ENCODE measurements around the gene C10orf90. TPM values are rescaled to one million over a fixed set of nuclear protein-coding genes. Genes with fewer than 3 reads are reported as not detected.

Gene C10orf90
- total and polyA plus RNA-seq, 2 of the 8 experiments (the other 6 are each of a cell fraction or from before 2014, with no cell fraction given): 0.21 TPM; not detected in 1

DNA sequence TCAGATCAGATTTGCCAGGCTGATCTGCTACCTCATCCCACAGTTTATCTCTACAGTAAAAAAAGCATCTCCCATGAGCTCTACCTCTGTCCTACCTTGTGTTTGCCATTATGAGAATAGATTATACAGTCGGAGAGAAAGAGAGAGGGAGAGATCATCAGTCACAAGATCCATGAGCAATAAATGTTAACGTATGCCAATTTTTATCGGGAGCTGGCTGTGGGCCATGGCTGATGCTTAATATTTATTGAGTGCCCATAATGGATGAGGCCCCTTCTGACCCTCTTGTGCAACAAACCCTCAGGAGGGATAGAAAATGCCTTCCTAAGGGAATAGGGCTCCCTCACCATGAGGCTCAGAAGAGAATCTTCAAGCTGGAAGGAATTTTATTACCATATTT lies 52.8 kb downstream of the C10orf90 start:
- Histone ChIP-seq H3K56ac (replicated peaks; ENCODE audit: insufficient read length, low read depth, low read length) (no peak overlapping the region), H4K8ac (ENCODE audit: extremely low read depth, insufficient read depth, low read length) (no peak overlapping the region), H3K23ac (ENCODE audit: insufficient read length) (no peak overlapping the region), H3K4ac (replicated peaks; ENCODE audit: insufficient read length, low read depth, low read length) (no peak overlapping the region), H2BK12ac (ENCODE audit: low read depth, low read length) (no peak overlapping the region), H3K79me2 (ENCODE audit: control insufficient read depth in 1 of 2, insufficient read depth in 2 of 2, low read length in 2 of 2) (no peaks in the 10 kb centered on the region), H2AFZ (ENCODE audit: low read length) (no peak overlapping the region), H3K79me1 (ENCODE audit: low read depth, low read length) (no peaks in the 10 kb centered on the region), H4K91ac (replicated peaks; ENCODE audit: insufficient read length, low read length) (no peak overlapping the region), H2BK15ac (ENCODE audit: low read length) (no peak overlapping the region), H3K4me3 (ENCODE audit: extremely low read depth in 1 of 4, insufficient read depth in 2 of 4, low read depth in 3 of 4, low read length in 4 of 4) (no peak overlapping the region), H3K23me2 (ENCODE audit: low read depth, low read length) (no peaks in the 10 kb centered on the region), H3K18ac (ENCODE audit: extremely low read depth, low read length) (no peak overlapping the region), H3K14ac (ENCODE audit: insufficient read length) (no peak overlapping the region), H4K5ac (ENCODE audit: insufficient read length, low read depth, low read length) (no peak overlapping the region), H2BK20ac (ENCODE audit: low read length) (no peak overlapping the region), H3K4me2 (ENCODE audit: insufficient read depth in 1 of 2, low read depth in 2 of 2, low read length in 2 of 2) (no peak overlapping the region), H2BK5ac (ENCODE audit: low read depth, low read length) (no peak overlapping the region), H3K36me3 (ENCODE audit: control insufficient read depth in 2 of 4, insufficient read depth in 4 of 4, low read length in 3 of 4) (no peaks in the 10 kb centered on the region), H3K27ac (ENCODE audit: low read depth, low read length) (no peak overlapping the region), H3K27me3 (replicated peaks in 1 of 4; ENCODE audit: control insufficient read depth in 3 of 4, extremely low read depth in 1 of 4, insufficient read depth in 3 of 4, low read length in 3 of 4) (no peaks in the 10 kb centered on the region), H3K9me3 (ENCODE audit: insufficient read depth in 2 of 2, low read depth in 1 of 2, low read length in 1 of 2) (no peaks in the 10 kb centered on the region), H3K9ac (replicated peaks in 1 of 4; ENCODE audit: extremely low read depth in 1 of 4, low read depth in 3 of 4, low read length in 3 of 4) (no peak overlapping the region), H3K4me1 (replicated peaks in 1 of 4; ENCODE audit: control insufficient read depth in 3 of 4, insufficient read depth in 4 of 4, low read length in 3 of 4) (no peaks in the 10 kb centered on the region), H2AK5ac (ENCODE audit: low read depth, low read length) (no peak overlapping the region), H2BK120ac (replicated peaks; ENCODE audit: low read depth, low read length) (no peak overlapping the region), H4K20me1 (replicated peaks in 1 of 2; ENCODE audit: control insufficient read depth in 1 of 2, insufficient read depth in 2 of 2, low read length in 2 of 2) (no peaks in the 10 kb centered on the region)
- no peak for FAIRE-seq
- 75% methylated on average over 1 of the region's 3 CpGs; no CpG with 5 or more reads in 1 of the 2 experiments for WGBS, 2 experiments (ENCODE audit: extremely low coverage in 1 of 2, insufficient coverage in 1 of 2, insufficient read length in 1 of 2, insufficient replicate concordance in 2 of 2, low coverage in 1 of 2, low lambda C conversion rate in 2 of 2, missing lambda C conversion rate in 1 of 2)
- TF ChIP-seq TEAD4 (IDR thresholded peaks at IDR 0.05; ENCODE audit: low read depth, low read length) (no peak), TAF1 (IDR thresholded peaks at IDR 0.05; ENCODE audit: low read depth, low read length) (no peak), EZH2 (IDR thresholded peaks at IDR 0.05; ENCODE audit: low read depth, low read length, severe bottlenecking) (no peak), CEBPB (IDR thresholded peaks at IDR 0.05; ENCODE audit: low read depth, low read length) (no peak)
- TF ChIP-seq, protein P1, sequence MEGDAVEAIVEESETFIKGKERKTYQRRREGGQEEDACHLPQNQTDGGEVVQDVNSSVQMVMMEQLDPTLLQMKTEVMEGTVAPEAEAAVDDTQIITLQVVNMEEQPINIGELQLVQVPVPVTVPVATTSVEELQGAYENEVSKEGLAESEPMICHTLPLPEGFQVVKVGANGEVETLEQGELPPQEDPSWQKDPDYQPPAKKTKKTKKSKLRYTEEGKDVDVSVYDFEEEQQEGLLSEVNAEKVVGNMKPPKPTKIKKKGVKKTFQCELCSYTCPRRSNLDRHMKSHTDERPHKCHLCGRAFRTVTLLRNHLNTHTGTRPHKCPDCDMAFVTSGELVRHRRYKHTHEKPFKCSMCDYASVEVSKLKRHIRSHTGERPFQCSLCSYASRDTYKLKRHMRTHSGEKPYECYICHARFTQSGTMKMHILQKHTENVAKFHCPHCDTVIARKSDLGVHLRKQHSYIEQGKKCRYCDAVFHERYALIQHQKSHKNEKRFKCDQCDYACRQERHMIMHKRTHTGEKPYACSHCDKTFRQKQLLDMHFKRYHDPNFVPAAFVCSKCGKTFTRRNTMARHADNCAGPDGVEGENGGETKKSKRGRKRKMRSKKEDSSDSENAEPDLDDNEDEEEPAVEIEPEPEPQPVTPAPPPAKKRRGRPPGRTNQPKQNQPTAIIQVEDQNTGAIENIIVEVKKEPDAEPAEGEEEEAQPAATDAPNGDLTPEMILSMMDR (IDR thresholded peaks at IDR 0.05; ENCODE audit: control extremely low read depth in 1 of 3, insufficient read depth in 1 of 3, low read depth in 1 of 3, low read length in 3 of 3): no peak
- DNase-seq (ENCODE audit: low read depth in 1 of 2, low spot score in 2 of 2): no peak
- POLR2A ChIA-PET (ENCODE audit: partially characterized antibody): no interaction called here
- CTCF ChIA-PET (ENCODE audit: partially characterized antibody): interaction anchor here (0.9 kb wide), 1 partner anchor 14 kb away, joined by 3 read pairs; no protein-coding TSS in a partner anchor

Measured in H1 (cell line).